K562 (cell line): ENCODE measurements around the gene ARMC8.

Experiments
- EP300 ChIP-seq: IDR thresholded peaks from 2 replicates; pipeline ENCODE4 v1.6.1; 2012; ENCODE audit warnings: low read length, improper control_type of control experiment
- EZH2 ChIP-seq: IDR thresholded peaks from 2 replicates; pipeline ENCODE4 v1.6.1; 2012; ENCODE audit warnings: low read depth, mild to moderate bottlenecking, inconsistent platforms, low read length, borderline replicate concordance
- KAT2B ChIP-seq: IDR thresholded peaks from one replicate; pipeline ENCODE4 v1.6.1; 2012; ENCODE audit warnings: low read depth, mild to moderate bottlenecking, control low read depth, inconsistent platforms, low read length, moderate library complexity
- NR2C2 ChIP-seq, 2 experiments: fragments of 200-800 bp in 1 of 2; sonication (Bioruptor generic) in 1 of 2; sonication (generic) in 1 of 2; formaldehyde crosslinking in 1 of 2; IDR thresholded peaks; 2 replicates each; pipeline versions ENCODE4 v1.6.1 to v1.8.0; 2016 to 2022; ENCODE audit warnings: mild to moderate bottlenecking in 1 of 2, missing compliant biosample characterization in 1 of 2, missing genetic modification characterization in 1 of 2, missing genetic modification reagents in 1 of 2
- POLR2A ChIP-seq: fragments of 450-650 bp; conservative IDR thresholded peaks from 2 replicates; pipeline ENCODE4 v1.6.1; 2016
- POLR3A ChIP-seq: IDR thresholded peaks from 2 replicates; pipeline ENCODE4 v1.6.1; 2011; ENCODE audit warnings: borderline replicate concordance, mild to moderate bottlenecking, moderate library complexity; ENCODE audit not compliant: insufficient read length, insufficient read depth; ENCODE audit errors: extremely low read depth
- TAF9B ChIP-seq: fragments of 450-650 bp; IDR thresholded peaks from 2 replicates; pipeline ENCODE4 v1.6.1; 2018; ENCODE audit warnings: mild to moderate bottlenecking; ENCODE audit not compliant: partially characterized antibody
- TBP ChIP-seq: optimal IDR thresholded peaks from 2 replicates; pipeline ENCODE3; 2011; ENCODE audit warnings: low read depth, low read length, improper control_type of control experiment
- ZFP30 ChIP-seq: fragments of 250-450 bp; sonication (Bioruptor Pico); IDR thresholded peaks from 2 replicates; pipeline ENCODE4 v1.8.0; 2022; ENCODE audit warnings: moderate library complexity, mild to moderate bottlenecking, inconsistent platforms, borderline replicate concordance
- ZNF140 ChIP-seq: fragments of 250-450 bp; sonication (Bioruptor Pico); IDR thresholded peaks from 2 replicates; pipeline ENCODE4 v1.8.0; 2021; ENCODE audit warnings: moderate library complexity, mild to moderate bottlenecking, inconsistent platforms
- ZNF3 ChIP-seq: fragments of 250-450 bp; sonication (Bioruptor Pico); IDR thresholded peaks from 2 replicates; pipeline ENCODE4 v1.5.0; 2021; ENCODE audit warnings: mild to moderate bottlenecking, moderate library complexity
- TF ChIP-seq, protein P1 (sequence below), 3 experiments: IDR thresholded peaks in 2 of 3; conservative IDR thresholded peaks in 1 of 3; 2 replicates each; pipeline ENCODE4 v1.5.1; 2011 to 2012; ENCODE audit warnings: low read length in 3 of 3, mild to moderate bottlenecking in 3 of 3, control low read depth in 2 of 3, improper control_type of control experiment in 1 of 3, inconsistent platforms in 1 of 3, low read depth in 1 of 3, mixed read lengths in 1 of 3, moderate library complexity in 1 of 3; ENCODE audit not compliant: insufficient read depth in 2 of 3

DNA sequence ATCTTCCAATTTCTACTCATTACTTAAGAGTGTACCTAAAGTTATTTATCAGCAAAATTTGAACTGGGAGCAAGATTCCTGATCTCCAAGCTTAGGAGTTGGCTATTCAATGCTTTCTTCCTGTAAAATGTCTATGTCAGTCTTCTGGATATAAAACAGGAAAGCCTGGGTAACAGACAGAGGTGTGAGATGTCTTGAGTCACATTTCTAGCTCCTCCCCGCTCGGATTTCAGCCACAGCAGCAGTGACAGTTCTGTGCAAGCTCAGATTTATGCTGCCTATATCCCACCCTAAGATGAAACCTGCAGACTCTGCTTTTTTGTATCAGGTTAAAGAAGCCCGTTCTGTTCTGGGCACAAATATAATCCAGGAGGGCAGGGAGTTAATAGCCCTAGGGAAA, 2.1 kb upstream of the ARMC8 start:
- TF ChIP-seq, protein P1, sequence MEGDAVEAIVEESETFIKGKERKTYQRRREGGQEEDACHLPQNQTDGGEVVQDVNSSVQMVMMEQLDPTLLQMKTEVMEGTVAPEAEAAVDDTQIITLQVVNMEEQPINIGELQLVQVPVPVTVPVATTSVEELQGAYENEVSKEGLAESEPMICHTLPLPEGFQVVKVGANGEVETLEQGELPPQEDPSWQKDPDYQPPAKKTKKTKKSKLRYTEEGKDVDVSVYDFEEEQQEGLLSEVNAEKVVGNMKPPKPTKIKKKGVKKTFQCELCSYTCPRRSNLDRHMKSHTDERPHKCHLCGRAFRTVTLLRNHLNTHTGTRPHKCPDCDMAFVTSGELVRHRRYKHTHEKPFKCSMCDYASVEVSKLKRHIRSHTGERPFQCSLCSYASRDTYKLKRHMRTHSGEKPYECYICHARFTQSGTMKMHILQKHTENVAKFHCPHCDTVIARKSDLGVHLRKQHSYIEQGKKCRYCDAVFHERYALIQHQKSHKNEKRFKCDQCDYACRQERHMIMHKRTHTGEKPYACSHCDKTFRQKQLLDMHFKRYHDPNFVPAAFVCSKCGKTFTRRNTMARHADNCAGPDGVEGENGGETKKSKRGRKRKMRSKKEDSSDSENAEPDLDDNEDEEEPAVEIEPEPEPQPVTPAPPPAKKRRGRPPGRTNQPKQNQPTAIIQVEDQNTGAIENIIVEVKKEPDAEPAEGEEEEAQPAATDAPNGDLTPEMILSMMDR (IDR thresholded peaks at IDR 0.05 in 2 of 3, conservative IDR thresholded peaks at IDR 0.05 in 1 of 3; ENCODE audit: insufficient read depth in 2 of 3, low read depth in 1 of 3, low read length in 3 of 3) = no peak
- no peak for TF ChIP-seq POLR2A
- no peak for TF ChIP-seq ZFP30 (CRISPR knock-in tag)
- TF ChIP-seq ZNF3 (CRISPR knock-in tag) = no peak
- TF ChIP-seq TBP = no peak
- TF ChIP-seq EZH2 = no peak
- TF ChIP-seq EP300 = no peak
- no peak for TF ChIP-seq TAF9B
- TF ChIP-seq POLR3A = no peak
- no peak for TF ChIP-seq ZNF140 (CRISPR knock-in tag)
- no peak for TF ChIP-seq NR2C2 (CRISPR knock-in tag; IDR thresholded peaks at IDR 0.05)
- no peak for TF ChIP-seq NR2C2 (tag; IDR thresholded peaks at IDR 0.05)
- TF ChIP-seq KAT2B = no peak
